Stimulated activated CD8-positive, alpha-beta memory T cell treated with anti-CD3 and anti-CD28 coated beads, Interleukin-4, amount 100 ng/mL, for 24 hours (primary cell): ENCODE data around the gene CD7.

ENCODE experiments used
- DNase-seq: peaks from one replicate; pipeline ENCODE4 v3.0.0-alpha.2; 2020; ENCODE audit warnings: low read depth

Gene CD7

DNA sequence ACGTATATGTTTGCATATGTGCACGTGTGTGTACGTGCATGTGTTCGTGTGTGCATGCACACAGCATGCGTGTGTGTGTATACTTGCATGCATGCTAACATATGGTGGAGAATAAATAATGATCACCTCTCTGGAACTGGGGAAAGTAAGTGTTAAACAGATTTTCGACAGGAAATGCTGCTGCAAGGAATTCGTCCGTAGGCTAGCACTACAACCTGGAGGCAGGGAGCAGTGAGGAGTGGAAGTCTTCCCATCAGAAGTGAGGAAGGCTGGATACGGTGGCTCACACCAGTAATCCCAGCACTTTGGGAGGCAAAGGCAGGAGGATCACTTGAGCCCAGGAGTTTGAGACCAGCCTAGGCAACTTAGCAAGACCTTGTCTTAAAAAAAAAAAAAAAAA lies 39.1 kb downstream of the CD7 start:
- DNase-seq, result no peak

DNA sequence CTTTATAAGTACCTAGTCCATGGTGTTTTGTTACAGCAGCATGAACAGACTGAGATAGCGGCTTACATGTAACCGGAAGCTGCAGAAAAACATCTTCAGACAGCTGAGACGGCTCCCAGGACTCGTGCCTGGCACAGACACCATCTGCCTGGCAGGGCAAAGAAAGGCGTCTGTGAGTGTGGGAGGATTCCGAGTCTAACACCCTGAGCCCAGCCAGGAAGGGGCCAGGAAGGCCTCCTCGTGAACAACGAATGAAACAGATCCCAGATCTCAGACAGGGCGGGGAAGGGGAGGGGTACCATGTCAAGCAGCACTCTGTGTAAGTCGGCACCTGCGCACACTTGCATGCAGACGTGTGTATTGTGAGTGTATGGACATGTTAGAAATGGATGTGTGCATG lies 39.6 kb downstream of the CD7 start:
- no peak for DNase-seq

DNA sequence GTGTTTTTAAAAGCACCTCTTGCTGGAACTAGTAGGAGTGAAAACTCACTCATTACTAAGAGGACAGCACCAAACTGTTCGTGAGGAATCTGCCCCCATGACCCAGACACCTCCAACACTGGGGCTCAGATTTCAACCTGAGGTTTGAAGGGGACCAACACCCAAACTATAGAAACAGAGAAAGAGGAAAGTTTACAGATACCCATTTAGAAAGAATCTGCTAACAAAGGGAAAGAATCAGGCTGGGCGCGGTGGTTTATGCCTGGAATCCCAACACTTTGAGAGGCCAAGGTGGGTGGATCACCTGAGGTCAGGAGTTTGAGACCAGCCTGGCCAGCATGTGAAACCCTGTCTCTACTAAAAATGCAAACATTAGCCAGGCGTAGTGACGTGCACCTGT lies 40.5 kb downstream of the CD7 start:
- no peak for DNase-seq

DNA sequence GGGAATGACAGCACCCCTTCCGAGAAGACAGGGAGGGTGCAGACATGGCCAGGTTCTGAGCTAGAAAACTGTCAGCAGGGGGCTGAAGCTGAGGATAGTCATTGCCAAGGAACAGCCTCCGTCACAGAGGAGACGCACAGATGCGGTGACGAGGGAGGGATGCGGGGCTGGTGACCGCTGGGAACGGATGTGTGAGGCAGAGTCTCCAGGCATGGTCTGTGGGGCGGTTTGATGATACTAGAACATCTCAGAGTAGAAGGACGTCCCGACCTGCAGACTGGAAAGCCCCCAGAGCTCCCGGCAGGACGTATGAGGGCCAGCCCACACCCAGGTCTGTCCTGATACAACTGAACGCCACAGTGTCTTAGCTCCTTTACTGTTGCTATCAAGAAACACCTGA lies 42.1 kb downstream of the CD7 start:
- DNase-seq, result no peak

DNA sequence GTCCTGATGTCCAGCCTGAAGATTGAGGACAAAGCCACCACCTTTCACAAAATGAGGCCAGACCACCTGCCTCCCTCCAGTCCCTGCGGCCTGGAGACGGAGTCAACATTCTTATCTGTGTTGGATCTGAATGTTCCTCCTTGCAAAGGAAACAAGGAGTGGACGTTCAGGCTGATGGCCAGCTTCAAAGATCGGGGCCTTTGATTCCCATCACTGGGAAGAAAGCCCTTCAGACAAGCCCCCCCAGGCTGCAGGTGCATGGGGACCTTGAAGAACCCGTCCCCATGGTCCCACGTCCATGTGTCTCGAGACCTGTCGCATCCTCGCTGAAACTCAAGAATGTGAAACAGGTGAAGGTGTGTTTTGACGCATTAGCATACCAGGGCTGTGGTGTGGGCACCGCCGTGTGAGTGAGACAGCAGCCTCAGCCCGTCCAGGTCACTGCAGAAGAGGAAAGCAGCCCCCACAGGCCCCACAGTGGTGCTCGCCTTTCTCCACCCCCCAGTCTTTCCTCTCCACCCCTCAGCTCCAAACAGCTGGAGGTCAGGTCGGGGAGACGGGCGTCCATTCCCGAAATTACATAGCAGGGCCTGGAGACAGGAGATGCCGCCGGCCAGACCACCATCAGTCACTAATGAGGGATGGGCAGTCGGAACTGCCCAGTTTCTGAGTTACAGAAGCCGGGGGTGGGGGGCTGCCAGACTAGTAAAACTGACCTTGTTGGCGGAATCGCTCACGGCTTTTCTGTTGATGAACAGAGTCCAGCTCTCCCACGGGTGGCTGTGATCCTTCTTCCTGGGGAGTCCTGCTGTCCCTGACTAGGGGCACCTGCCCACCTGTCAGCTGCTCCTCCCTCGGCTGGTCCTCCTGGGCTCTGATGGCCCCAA lies 43.0 kb downstream of the CD7 start:
- DNase-seq, result no peak

DNA sequence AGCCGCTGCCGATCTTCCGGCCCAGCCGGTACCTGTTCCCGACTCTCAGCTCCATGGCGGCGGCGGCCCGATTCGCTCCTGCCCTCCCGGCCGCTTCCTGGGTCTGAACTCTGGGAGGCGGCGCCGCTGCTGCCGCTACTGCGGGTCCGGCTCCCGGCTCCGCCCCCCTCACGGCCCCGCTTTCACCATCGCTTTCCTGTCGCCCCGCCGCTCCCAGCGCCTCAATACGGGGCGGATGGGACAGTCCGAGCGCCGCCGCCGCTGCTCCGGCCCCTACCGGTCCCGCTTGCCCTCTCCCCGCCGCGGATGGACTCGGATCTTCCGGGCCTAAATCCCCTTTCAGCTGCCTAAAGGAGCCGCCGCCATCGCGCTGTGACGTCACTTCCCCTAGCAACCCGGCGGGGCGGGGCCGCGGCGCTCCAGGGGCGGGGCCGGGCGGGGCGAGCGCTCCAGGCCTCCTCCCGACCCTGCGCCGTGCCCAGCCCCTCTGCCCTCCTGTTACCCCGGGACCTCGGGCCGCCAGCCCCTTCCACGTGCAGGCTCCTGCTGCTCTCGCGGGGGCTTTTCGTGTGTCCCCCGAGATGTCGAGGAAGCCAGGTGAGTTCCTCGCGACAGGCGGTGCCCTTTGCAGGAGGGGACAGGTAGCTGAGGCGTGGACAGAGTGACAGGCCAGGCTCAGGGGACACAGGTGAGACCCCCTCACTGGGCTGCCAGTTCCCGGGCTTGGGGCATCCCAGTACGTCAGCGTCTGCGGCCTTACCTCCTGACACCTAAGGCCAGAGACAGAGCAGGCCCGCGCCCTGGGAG lies 43.9 kb downstream of the CD7 start, which contains the start of gene CSNK1D:
Gene CSNK1D, minus strand, starts transcription at position 374 of the 807 bp plus-strand sequence. Its CDS starts 319 bp downstream, at position 55.
- peak; percentile 91 for DNase-seq

DNA sequence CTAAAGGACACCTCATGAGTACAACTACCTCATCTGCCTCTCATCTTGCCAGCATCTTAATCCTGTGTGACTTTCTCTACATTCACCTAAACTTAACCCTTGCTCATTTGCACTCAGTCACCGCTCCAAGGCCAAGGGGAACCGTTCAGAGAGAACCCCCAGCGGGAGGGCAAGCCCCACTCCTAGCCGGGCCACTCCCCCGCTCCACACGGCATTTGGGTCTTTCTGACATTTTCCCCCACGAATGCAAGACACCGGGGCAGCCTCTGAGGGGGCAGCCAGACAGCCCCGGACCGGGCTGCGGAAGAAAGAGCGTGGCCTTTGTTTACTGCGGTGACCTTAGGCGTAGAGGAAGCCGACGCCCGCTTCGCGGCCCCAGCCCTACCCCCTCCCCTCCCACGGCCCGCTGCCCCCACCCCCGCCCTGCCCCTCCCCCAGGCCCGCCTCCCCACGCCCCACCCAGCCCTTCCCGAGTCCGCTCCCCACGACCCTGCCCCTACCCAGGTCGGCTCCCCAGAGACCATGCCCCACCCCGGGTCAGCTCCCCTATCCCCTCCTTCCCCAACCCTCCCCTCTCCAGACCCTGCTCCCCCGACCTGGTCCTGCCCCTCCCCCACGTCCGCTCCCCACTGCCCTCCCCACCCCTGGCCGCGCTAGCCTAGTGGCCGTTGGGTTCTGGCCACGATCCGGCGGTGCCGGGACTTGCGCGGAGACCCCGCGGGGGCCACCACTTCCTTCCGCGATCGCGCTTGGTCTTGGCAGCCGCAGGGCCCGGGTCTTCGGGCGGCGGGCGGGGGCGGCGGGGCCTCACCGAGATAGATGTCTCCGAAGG lies 44.7 kb downstream of the CD7 start:
- DNase-seq, result no peak

DNA sequence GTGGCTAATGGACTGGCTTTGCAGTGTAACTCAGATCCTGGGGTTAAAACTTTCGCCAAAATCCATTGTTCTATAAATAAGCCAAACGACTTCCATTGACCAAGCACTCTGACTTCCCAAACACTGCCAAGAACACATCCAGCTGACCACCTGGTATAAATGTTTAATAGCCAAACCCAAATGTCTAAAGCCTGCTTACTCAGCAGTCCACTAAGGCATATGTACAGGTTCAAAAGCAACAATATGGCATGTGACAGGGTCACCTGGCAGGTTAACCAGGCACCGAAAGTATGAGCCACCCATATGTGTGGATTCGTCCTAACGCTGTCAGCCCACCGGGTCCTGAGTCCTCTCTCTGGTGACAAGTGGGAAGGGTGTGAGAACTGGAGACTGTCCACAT lies 46.0 kb downstream of the CD7 start:
- no peak for DNase-seq

DNA sequence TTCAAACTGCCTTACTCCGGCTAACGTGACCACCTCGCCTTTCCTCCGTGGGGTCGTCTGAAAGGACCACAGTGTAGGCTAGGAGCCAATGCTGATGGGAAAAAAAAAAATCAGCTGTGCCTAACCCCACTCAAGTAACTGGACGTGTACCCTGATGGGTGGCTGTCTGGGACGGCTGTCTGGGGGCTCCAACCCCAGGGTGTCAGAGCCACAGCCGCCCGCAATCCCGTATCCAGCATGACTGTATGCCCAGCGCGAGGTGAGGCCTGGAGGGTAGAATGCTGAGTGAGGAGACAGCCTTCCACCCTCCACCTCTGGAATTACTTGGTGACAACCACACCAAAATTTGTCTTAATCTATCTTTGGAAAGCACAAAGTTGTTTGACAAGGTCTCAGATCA lies 46.8 kb downstream of the CD7 start:
- DNase-seq, result no peak

DNA sequence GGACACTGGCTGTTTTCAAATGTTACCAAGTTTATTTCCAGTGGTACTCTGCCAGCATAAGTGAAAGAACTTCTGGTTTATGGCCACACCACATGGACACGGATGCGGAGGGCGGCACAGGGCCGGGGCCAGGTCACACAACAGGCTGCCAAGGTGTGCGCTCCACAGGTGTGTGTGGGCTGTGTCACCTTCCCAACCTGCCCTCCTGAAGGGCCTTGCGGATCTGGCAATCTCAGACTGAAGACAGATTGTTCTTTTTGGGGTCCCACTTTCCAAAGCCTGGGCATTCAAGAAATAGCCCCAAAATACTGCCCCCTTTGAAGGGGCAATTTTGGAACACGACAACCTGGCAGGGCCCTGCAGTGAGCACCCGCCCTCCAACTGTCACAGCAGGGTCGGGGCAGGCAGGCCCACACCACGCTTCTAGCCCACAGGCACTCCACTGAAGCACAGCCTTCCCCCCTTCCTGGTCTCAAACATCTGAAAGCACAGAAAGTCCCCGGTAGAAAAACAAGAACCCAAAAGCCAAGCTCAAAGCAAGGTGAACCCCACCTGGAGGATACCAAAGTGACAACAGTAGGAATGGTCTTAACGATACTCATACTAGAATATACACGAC lies 47.4 kb downstream of the CD7 start:
- DNase-seq, result no peak

DNA sequence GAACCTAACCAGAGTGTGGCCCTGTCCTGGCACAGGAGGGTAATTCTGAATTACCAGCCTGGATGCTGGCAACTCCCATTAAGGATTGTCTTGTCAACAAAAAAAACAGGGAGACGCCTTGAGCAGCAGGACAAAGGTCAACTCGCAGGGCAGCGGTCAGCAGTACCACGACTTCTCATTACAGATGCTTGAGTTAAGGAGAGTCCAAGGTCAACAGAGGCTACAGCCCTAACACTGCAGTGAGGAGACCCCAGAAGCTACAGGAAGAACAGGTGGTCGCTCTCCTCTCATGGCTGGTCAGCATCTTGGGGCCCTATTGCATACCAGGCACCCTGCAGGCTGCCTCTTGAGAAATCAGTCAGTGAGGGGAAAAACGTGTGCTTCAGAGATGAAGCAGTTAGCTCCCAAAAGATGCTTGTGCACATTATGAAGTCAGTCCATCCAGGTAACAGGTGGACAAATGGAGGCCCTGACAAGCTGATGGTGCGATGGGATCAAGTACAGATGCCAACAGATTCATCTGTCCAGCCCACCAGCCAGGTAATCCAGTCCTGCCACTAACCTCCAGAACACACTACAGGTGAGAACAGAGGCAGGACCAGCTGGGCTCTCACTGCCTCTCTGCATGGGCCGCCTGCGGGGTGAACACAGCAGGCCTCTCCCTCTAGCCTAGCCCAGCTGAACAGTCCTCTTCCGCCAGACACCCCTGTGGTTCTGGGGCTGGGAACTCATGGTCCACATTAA lies 48.1 kb downstream of the CD7 start:
- DNase-seq, result no peak

DNA sequence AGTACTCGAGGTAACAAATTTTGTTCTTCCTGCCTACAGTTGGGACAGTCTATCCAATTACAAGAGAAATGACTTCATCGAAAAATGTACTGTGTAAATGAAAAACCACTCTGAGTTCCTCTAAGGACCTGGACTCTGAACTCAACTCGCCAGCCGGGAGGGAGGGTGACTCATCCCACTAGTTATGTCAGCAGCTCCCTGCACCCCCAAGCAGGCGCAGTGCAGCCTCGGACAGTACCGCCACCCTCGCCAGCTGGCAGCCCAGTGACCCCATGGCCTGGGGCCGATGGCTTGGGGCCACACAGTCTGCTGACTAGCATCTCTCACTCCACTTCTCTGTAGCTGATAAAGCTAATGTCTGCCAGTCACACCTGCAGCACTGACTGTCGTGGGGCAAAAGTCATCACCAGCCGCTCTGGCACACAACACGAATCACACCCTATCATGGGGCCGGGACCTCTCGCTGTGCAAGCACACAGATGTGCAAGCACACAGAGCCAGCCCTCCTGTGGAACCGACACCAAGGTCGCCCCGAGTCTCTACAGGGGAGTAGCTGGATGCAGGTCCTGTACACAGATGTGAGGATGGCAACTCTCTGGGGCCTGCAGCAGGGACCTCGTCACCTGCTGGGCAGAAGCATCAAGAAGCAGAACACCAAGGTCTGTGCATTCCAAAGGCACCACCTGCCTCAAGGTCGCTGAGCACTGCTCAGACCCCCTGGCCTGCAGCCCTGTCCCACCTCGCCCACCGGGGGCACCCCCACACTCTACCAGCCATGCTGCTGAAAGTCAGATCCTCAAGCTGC lies 49.6 kb downstream of the CD7 start:
- DNase-seq, result peak; percentile 26

DNA sequence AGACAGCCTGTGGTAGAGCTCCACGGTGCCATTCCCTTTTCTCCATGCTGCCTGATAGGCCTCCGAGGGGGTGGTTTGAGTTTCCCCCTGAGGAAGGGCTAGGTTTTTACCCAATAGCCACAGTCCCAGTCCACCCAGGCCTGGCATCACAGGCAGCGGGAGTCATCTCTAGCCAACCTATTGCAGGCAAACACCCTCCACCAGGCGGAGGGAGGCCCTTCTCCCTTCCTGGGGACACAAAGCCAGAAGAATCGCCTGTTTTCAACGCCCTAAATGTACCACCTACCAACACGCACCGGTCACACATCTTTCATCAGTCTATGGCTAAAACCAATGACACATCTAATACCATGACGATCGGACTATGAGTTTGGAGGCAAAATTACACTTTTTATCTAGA lies 51.3 kb downstream of the CD7 start:
- DNase-seq, result no peak
